Mesodermal cell (in vitro differentiated cells): Measurements from ENCODE around the gene NKAIN1.

Experiments
- H3K27ac ChIP-seq: 2 replicates; pipeline ENCODE4 v1.7.0; 2013; ENCODE audit warnings: mild to moderate bottlenecking, low read depth, low read length, moderate library complexity; ENCODE audit not compliant: severe bottlenecking
- H3K36me3 ChIP-seq: 2 replicates; pipeline ENCODE4 v1.7.1; 2013; ENCODE audit warnings: mild to moderate bottlenecking, low read length, moderate library complexity; ENCODE audit not compliant: control insufficient read depth, insufficient read depth
- H3K4me1 ChIP-seq: one replicate; pipeline ENCODE4 v1.7.1; 2013; ENCODE audit warnings: mild to moderate bottlenecking, low read length; ENCODE audit not compliant: insufficient read depth, control insufficient read depth, poor library complexity, severe bottlenecking
- H3K4me3 ChIP-seq: 2 replicates; pipeline ENCODE4 v1.7.0; 2013; ENCODE audit warnings: low read length, control low read depth, mild to moderate bottlenecking; ENCODE audit not compliant: insufficient read depth, poor library complexity, severe bottlenecking; ENCODE audit errors: extremely low read depth
- H3K9me3 ChIP-seq: 2 replicates; pipeline ENCODE4 v1.7.1; 2013; ENCODE audit warnings: mild to moderate bottlenecking, low read length, moderate library complexity; ENCODE audit not compliant: control insufficient read depth
- WGBS, 2 experiments: methylation state at CpG; one replicate each; pipeline ENCODE4 v1.1.5; 2013; ENCODE audit warnings: missing lambda C conversion rate in 2 of 2; ENCODE audit not compliant: insufficient coverage in 2 of 2; 5-methylcytosine and 5-hydroxymethylcytosine counted together

NKAIN1 gene

GRCh38 chr1:31216016-31216415 lies 23.7 kb downstream of the NKAIN1 start:
- H3K4me1 ChIP-seq = no peaks in the 10 kb centered on the region
- no peaks in the 10 kb centered on the region for H3K9me3 ChIP-seq
- WGBS, 2 experiments = 47 to 65% methylated on average over 7 to 9 of the region's 10 CpGs
- H3K27ac ChIP-seq = no peak overlapping the region
- no peak overlapping the region for H3K4me3 ChIP-seq
- no peaks in the 10 kb centered on the region for H3K36me3 ChIP-seq

DNA sequence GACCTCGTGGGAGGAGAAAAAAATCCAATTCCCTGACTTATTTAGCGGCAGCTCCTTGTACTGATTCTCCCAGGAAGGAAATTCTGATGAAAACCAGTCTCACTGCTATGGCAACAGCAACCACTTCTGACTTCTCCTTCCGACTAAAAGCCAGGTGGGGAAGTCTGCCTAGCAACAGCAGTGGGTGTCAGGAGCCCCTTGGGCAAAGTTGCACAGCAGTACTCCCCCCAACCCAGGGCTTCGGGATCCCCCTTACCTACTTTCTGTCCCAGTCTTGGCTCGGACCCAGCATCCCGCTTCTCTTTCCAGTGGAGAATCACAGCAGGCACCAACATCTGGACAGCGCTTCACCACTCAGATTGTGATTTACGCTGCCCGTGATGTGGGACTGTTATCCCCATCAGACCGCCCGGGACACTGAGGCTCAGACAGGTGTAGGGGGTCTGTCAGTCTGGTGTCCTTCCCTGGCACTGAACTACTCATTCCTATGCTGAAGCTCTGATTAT lies 24.6 kb downstream of the NKAIN1 start:
- 73 to 83% methylated on average over 11 of the region's 11 CpGs for WGBS, 2 experiments
- Histone ChIP-seq H3K36me3 (no peaks in the 10 kb centered on the region), H3K27ac (no peak overlapping the region), H3K9me3 (no peaks in the 10 kb centered on the region), H3K4me1 (no peaks in the 10 kb centered on the region), H3K4me3 (no peak overlapping the region)

DNA sequence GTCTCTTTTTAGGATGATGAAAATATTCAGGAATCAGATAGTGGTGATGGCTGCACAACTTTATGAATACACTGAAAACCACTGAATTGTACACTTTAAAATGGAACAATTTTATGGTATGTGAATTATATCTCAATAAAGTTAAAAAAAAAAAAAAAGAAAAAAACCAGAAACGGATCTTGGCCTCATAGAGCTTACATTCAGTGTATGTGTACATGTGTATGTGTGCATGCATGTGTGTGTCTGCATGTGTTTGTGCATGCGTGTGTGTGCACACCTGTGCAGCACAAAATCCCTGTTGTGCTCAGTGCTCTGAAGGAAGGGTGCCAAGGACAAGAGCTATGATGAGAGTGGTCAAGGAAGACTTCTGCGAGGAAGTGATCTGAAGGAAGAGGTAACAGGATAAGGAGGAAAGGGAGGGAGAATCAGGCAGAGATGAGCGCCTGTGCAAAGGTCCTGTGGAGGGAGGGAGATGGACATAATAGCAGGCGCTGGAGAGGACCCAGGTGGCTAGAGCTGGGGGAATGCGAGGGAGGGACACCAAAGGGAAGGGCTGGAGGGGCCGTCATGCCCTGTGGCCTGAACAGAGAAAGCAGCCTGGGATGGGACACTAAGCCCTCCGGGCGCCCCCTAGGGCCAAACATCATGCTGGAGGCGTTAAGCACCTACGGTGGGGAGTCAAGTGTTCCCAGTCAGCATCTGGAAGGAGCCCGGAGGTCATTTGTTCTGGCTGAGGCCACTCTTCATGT lies 25.2 kb downstream of the NKAIN1 start:
- Histone ChIP-seq H3K4me1 (no peaks in the 10 kb centered on the region), H3K4me3 (no peak overlapping the region), H3K27ac (no peak overlapping the region), H3K9me3 (no peaks in the 10 kb centered on the region), H3K36me3 (no peaks in the 10 kb centered on the region)
- WGBS, 2 experiments = 57 to 77% methylated on average over 9 to 11 of the region's 12 CpGs

DNA sequence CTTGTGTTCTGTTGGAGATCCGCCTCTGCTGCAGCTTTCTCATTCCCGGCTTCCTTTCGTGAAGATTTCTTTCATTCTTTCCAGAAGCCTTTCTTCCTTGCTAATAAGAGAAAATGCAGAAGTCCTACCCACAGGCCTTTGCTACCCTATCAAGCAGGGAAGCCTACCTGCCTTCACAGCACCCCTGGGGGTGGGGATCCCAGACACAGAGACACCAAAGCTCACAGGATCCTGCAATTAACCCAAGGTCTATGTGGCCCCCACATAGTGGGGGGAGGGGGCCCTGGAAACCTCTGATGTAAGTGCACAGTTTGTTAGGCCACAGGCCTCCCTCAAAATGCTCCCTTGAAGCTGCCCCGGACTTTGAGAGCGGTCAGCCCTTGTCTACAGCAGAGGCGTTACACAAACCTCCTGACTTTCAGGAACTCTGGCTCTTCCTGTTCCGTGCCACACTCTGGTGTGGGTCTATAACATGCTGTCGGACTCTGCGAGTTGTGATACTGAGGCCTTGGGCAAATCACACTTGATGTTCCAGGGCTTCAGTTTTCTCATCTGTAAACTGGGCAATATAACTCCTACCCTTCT lies 31.2 kb downstream of the NKAIN1 start:
- no peaks in the 10 kb centered on the region for H3K36me3 ChIP-seq
- WGBS, 2 experiments = 95 to 96% methylated on average over 4 to 9 of the region's 9 CpGs
- H3K27ac ChIP-seq = no peak overlapping the region
- no peak overlapping the region for H3K4me3 ChIP-seq
- H3K4me1 ChIP-seq = no peaks in the 10 kb centered on the region
- H3K9me3 ChIP-seq = no peaks in the 10 kb centered on the region

- WGBS, 2 experiments = 86 to 90% methylated on average over 2 to 4 of the region's 5 CpGs
- H3K27ac ChIP-seq = no peak overlapping the region
- H3K4me1 ChIP-seq = no peaks in the 10 kb centered on the region
- no peaks in the 10 kb centered on the region for H3K9me3 ChIP-seq
- no peak overlapping the region for H3K4me3 ChIP-seq
- no peaks in the 10 kb centered on the region for H3K36me3 ChIP-seq
These were observed 32.1 kb downstream of the NKAIN1 start for GRCh38 chr1:31207569-31207968.

DNA sequence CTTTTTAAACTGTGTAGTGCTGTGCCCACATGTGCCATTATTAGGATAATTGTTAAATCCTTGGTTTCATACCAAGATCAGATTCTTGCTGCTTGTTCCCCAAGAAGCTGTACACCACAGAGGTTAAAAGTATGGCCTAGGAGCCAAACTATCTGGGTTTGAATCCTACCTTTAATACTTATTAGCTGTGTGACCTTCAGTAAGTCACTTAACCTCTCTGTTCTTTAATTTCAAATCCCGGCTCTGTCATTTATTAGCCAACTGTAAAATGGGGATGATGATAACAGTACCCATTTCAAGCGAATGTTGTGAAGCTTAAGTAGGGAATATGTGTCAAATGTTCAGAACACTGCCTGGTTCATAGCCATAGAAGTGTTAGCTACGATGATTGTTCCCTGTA lies 32.6 kb downstream of the NKAIN1 start:
- Histone ChIP-seq H3K27ac (no peak overlapping the region), H3K4me3 (no peak overlapping the region), H3K36me3 (no peaks in the 10 kb centered on the region), H3K4me1 (no peaks in the 10 kb centered on the region), H3K9me3 (no peaks in the 10 kb centered on the region)
- 88 to 92% methylated on average over 1 to 2 of the region's 3 CpGs for WGBS, 2 experiments

GRCh38 chr1:31203215-31203614 lies 36.5 kb downstream of the NKAIN1 start:
- Histone ChIP-seq H3K9me3 (no peaks in the 10 kb centered on the region), H3K4me3 (no peak overlapping the region), H3K4me1 (no peaks in the 10 kb centered on the region), H3K36me3 (no peaks in the 10 kb centered on the region), H3K27ac (no peak overlapping the region)
- WGBS, 2 experiments = 0% methylated on average over 1 of the region's 10 CpGs; no CpG with 5 or more reads in 1 of the 2 experiments

- no peaks in the 10 kb centered on the region for H3K36me3 ChIP-seq
- no peak overlapping the region for H3K4me3 ChIP-seq
- no peaks in the 10 kb centered on the region for H3K4me1 ChIP-seq
- no peak overlapping the region for H3K27ac ChIP-seq
- WGBS, 2 experiments = 84 to 87% methylated on average over 4 to 5 of the region's 5 CpGs
- no peaks in the 10 kb centered on the region for H3K9me3 ChIP-seq
These were observed 37.7 kb downstream of the NKAIN1 start for GRCh38 chr1:31201931-31202360.

GRCh38 chr1:31199949-31200348 lies 39.7 kb downstream of the NKAIN1 start:
- Histone ChIP-seq H3K36me3 (no peaks in the 10 kb centered on the region), H3K9me3 (no peaks in the 10 kb centered on the region), H3K4me3 (no peak overlapping the region), H3K27ac (no peak overlapping the region), H3K4me1 (no peaks in the 10 kb centered on the region)
- 78 to 82% methylated on average over 13 to 15 of the region's 22 CpGs for WGBS, 2 experiments

- H3K27ac ChIP-seq = no peak overlapping the region
- H3K4me1 ChIP-seq = no peaks in the 10 kb centered on the region
- no peaks in the 10 kb centered on the region for H3K9me3 ChIP-seq
- WGBS, 2 experiments = 91 to 94% methylated on average over 4 to 7 of the region's 8 CpGs
- H3K36me3 ChIP-seq = no peaks in the 10 kb centered on the region
- H3K4me3 ChIP-seq = no peak overlapping the region
These were observed 40.4 kb downstream of the NKAIN1 start for GRCh38 chr1:31199236-31199790.

DNA sequence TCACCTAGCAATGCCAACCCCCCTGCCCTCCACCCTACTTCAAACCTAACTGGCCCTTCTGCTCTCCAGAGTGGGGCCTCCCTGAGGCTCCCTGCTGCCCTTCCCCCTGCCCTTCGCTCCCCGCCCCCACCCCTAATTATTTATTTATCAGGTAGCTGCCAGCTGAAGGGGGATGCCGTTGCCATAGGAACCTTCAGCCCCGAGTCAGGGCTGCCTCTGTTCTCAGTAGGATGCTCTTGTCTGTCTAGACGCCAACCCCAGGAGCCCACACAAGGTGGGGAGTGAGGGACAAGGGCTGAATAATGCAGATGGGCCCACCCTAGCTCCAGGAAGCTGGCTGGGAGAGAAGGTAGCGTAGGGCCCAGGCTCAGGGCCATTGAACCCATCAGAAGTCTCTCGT lies 41.1 kb downstream of the NKAIN1 start:
- no peak overlapping the region for H3K27ac ChIP-seq
- H3K36me3 ChIP-seq = no peaks in the 10 kb centered on the region
- H3K4me3 ChIP-seq = no peak overlapping the region
- WGBS, 2 experiments = 49 to 77% methylated on average over 4 to 5 of the region's 7 CpGs
- no peaks in the 10 kb centered on the region for H3K4me1 ChIP-seq
- no peaks in the 10 kb centered on the region for H3K9me3 ChIP-seq
